Endothelial cell of umbilical vein (primary cell): ENCODE data around the gene TYRO3. TPM values are rescaled to one million over a fixed set of nuclear protein-coding genes. Genes with fewer than 3 reads are reported as not detected.

Source experiments
- polyA plus RNA-seq, 4 experiments: library from polyadenylated mRNA; depleted of rRNA in 3 of 4; stranded (reverse) in 3 of 4; unstranded in 1 of 4; fragments of >200 nt; gene quantifications; 2 replicates each; pipeline versions ENCODE4 v1.2.1 to v1.2.3, GENCODE V29; 2011 to 2012; ENCODE audit warnings: missing spikeins in 1 of 4
- total RNA-seq: library from RNA; stranded (reverse); gene quantifications from 2 replicates; pipeline ENCODE4 v1.2.3, GENCODE V29; 2021

Gene TYRO3
- total and polyA plus RNA-seq, 2 donors (not counting 3 experiments of a cell fraction or from before 2014, with no cell fraction given), result 14.1 to 14.5 TPM

Other genes starting within 250 kb of the TYRO3 start
- gene OIP5, start 226.6 kb upstream of the TYRO3 start, total RNA-seq, result 9.2 and 11.4 TPM in 2 replicates
- 11.8 and 11.9 TPM in 2 replicates for gene OIP5, start 226.6 kb upstream of the TYRO3 start, polyA plus RNA-seq
- 101 and 109 TPM in 2 replicates for gene NUSAP1, start 226.3 kb upstream of the TYRO3 start, total RNA-seq
- gene NUSAP1, start 226.3 kb upstream of the TYRO3 start, polyA plus RNA-seq, result 42.5 and 43.0 TPM in 2 replicates
- gene NDUFAF1, start 156.7 kb upstream of the TYRO3 start, total RNA-seq, result 18.0 and 19.1 TPM in 2 replicates
- 8.8 and 12.6 TPM in 2 replicates for gene NDUFAF1, start 156.7 kb upstream of the TYRO3 start, polyA plus RNA-seq
- 36.8 and 40.6 TPM in 2 replicates for gene RTF1, start 142.1 kb upstream of the TYRO3 start, total RNA-seq
- 15.8 and 19.2 TPM in 2 replicates for gene RTF1, start 142.1 kb upstream of the TYRO3 start, polyA plus RNA-seq
- gene ITPKA, start 65.3 kb upstream of the TYRO3 start, total RNA-seq, result 0.18 and 0.66 TPM in 2 replicates
- gene ITPKA, start 65.3 kb upstream of the TYRO3 start, polyA plus RNA-seq, result 0.14 and 0.25 TPM in 2 replicates
- gene LTK, start 45.4 kb upstream of the TYRO3 start, total RNA-seq, result 0.15 and 0.21 TPM in 2 replicates
- gene LTK, start 45.4 kb upstream of the TYRO3 start, polyA plus RNA-seq, result 0.17 and 0.18 TPM in 2 replicates
- gene RPAP1, start 15.0 kb upstream of the TYRO3 start, total RNA-seq, result 40.0 and 41.3 TPM in 2 replicates
- 18.5 and 18.7 TPM in 2 replicates for gene RPAP1, start 15.0 kb upstream of the TYRO3 start, polyA plus RNA-seq
- 34.0 and 36.5 TPM in 2 replicates for gene MGA, start 101.2 kb downstream of the TYRO3 start, total RNA-seq
- gene MGA, start 101.2 kb downstream of the TYRO3 start, polyA plus RNA-seq, result 3.6 and 4.1 TPM in 2 replicates
- gene MAPKBP1, start 215.3 kb downstream of the TYRO3 start, total RNA-seq, result 49.1 and 55.8 TPM in 2 replicates
- gene MAPKBP1, start 215.3 kb downstream of the TYRO3 start, polyA plus RNA-seq, result 12.3 and 12.7 TPM in 2 replicates